Stimulated activated CD4-positive, alpha-beta T cell treated with anti-CD3 and anti-CD28 coated beads, Interleukin-1b, Interleukin-23, amount 100 ng/mL, for 48 hours (primary cell): ENCODE data around the gene SEMA6A.

Source experiments
- DNase-seq: peaks from one replicate; pipeline ENCODE4 v3.0.0-alpha.2; 2020

Gene SEMA6A

GRCh38 chr5:116521173-116521872, 53.3 kb downstream of the SEMA6A start:
- DNase-seq = no peak

GRCh38 chr5:116520771-116521170, 53.9 kb downstream of the SEMA6A start:
- no peak for DNase-seq

- DNase-seq = no peak
Observed at GRCh38 chr5:116518423-116518822, 56.2 kb downstream of the SEMA6A start.

GRCh38 chr5:116517488-116517887, 57.1 kb downstream of the SEMA6A start:
- DNase-seq = no peak

GRCh38 chr5:116516021-116516420, 58.6 kb downstream of the SEMA6A start:
- DNase-seq = no peak

- DNase-seq = no peak
Observed at GRCh38 chr5:116514421-116514970, 60.1 kb downstream of the SEMA6A start.

- no peak for DNase-seq
Observed at GRCh38 chr5:116510517-116510916, 64.1 kb downstream of the SEMA6A start.

GRCh38 chr5:116509483-116510244, 65.0 kb downstream of the SEMA6A start:
- no peak for DNase-seq

GRCh38 chr5:116508835-116509234, 65.8 kb downstream of the SEMA6A start:
- no peak for DNase-seq

- no peak for DNase-seq
Observed at GRCh38 chr5:116507941-116508655, 66.5 kb downstream of the SEMA6A start.

- no peak for DNase-seq
Observed at GRCh38 chr5:116507051-116507537, 67.5 kb downstream of the SEMA6A start.

- DNase-seq = no peak
Observed at GRCh38 chr5:116506488-116506887, 68.1 kb downstream of the SEMA6A start.

- DNase-seq = no peak
Observed at GRCh38 chr5:116504593-116505166, 69.9 kb downstream of the SEMA6A start.

GRCh38 chr5:116502616-116503015, 72.0 kb downstream of the SEMA6A start:
- DNase-seq = no peak

- no peak for DNase-seq
Observed at GRCh38 chr5:116502138-116502537, 72.5 kb downstream of the SEMA6A start.

GRCh38 chr5:116498503-116499048, 76.0 kb downstream of the SEMA6A start:
- no peak for DNase-seq

GRCh38 chr5:116497631-116498030, 77.0 kb downstream of the SEMA6A start:
- DNase-seq = no peak

GRCh38 chr5:116495786-116496357, 78.8 kb downstream of the SEMA6A start:
- no peak for DNase-seq

GRCh38 chr5:116494784-116495450, 79.7 kb downstream of the SEMA6A start:
- no peak for DNase-seq

- DNase-seq = no peak
Observed at GRCh38 chr5:116492776-116493175, 81.8 kb downstream of the SEMA6A start.

- DNase-seq = no peak
Observed at GRCh38 chr5:116492016-116492623, 82.5 kb downstream of the SEMA6A start.
